ENCODE measurements around the gene BMPR1B.

DNA sequence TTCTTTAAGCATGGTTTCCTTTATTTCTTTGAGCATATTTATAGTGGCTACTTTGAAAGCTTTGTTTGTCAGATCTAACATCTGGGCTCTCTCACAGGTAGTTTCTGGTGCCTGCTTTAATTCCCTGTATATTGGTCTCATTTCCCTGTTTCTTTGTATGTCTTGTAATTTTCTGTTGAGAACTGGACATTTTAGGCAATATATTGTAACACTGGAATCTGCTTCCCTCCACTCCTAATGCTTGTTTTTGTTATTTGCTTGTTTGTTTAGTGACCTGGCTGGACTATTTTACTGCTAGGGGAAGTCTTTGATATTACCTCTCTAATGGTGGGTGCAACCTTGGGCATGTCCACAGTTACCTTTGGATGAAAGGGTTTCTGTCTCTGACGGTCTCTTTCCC, 25.0 kb downstream of the BMPR1B start:
- TF ChIP-seq, protein P1, sequence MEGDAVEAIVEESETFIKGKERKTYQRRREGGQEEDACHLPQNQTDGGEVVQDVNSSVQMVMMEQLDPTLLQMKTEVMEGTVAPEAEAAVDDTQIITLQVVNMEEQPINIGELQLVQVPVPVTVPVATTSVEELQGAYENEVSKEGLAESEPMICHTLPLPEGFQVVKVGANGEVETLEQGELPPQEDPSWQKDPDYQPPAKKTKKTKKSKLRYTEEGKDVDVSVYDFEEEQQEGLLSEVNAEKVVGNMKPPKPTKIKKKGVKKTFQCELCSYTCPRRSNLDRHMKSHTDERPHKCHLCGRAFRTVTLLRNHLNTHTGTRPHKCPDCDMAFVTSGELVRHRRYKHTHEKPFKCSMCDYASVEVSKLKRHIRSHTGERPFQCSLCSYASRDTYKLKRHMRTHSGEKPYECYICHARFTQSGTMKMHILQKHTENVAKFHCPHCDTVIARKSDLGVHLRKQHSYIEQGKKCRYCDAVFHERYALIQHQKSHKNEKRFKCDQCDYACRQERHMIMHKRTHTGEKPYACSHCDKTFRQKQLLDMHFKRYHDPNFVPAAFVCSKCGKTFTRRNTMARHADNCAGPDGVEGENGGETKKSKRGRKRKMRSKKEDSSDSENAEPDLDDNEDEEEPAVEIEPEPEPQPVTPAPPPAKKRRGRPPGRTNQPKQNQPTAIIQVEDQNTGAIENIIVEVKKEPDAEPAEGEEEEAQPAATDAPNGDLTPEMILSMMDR (conservative IDR thresholded peaks at IDR 0.05; ENCODE audit: low read depth, low read length) = no peak
- TF ChIP-seq EZH2 (IDR thresholded peaks at IDR 0.05; ENCODE audit: low read length, unreplicated experiment) = no peak

Measured in PC-3 (cell line).